ENCODE data around the gene TRIM69. TPM values are rescaled to one million over a fixed set of nuclear protein-coding genes. Genes with fewer than 3 reads are reported as not detected.
A peak's percentile ranks its signal among the peaks of the same experiment; 100 is the strongest.
"Not testable (repeated sequence)": the region's sequence is repeated elsewhere in the genome, so short reads cannot be mapped to it uniquely, and the experiment has no call there.

The TRIM69 gene
- total RNA-seq, 1 donor from 2014 or later, result 24.9 TPM

GRCh38 chr15:44779761-44780160, 43.4 kb downstream of the TRIM69 start:
- Mint-ChIP-seq H3K27me3 (no peaks in the 10 kb centered on the region), H3K9me3 (no peaks in the 10 kb centered on the region), H3K36me3 (no peaks in the 10 kb centered on the region), H3K4me3 (no peak overlapping the region), H3K27ac (no peak overlapping the region), H3K4me1 (ENCODE audit: unreplicated experiment) (peaks cover 19% of the 10 kb centered on the region)
- DNase-seq (ENCODE audit: extremely low spot score, unreplicated experiment), result no peak
- TF ChIP-seq, protein P1, sequence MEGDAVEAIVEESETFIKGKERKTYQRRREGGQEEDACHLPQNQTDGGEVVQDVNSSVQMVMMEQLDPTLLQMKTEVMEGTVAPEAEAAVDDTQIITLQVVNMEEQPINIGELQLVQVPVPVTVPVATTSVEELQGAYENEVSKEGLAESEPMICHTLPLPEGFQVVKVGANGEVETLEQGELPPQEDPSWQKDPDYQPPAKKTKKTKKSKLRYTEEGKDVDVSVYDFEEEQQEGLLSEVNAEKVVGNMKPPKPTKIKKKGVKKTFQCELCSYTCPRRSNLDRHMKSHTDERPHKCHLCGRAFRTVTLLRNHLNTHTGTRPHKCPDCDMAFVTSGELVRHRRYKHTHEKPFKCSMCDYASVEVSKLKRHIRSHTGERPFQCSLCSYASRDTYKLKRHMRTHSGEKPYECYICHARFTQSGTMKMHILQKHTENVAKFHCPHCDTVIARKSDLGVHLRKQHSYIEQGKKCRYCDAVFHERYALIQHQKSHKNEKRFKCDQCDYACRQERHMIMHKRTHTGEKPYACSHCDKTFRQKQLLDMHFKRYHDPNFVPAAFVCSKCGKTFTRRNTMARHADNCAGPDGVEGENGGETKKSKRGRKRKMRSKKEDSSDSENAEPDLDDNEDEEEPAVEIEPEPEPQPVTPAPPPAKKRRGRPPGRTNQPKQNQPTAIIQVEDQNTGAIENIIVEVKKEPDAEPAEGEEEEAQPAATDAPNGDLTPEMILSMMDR (conservative IDR thresholded peaks at IDR 0.05), result no peak

DNA sequence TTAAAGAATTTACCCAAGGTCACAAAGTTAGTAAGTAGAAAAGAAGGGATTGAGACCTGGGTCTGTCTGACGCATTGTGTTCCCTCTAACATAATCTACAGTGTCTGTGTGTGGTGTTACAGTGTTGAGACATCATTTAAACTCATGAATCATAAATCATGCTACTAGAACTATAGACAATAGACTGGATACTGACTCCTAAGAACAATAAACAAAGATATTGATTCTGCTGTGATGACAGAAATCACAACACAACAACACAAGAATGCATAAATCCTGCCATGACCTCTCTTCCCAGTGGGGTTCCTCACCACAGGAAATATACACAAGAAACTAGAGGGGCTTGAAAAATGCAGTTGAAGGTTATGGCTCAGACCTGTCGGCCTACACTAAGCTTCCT, 44.3 kb downstream of the TRIM69 start:
- Mint-ChIP-seq H3K36me3 (no peaks in the 10 kb centered on the region), H3K27me3 (no peaks in the 10 kb centered on the region), H3K4me1 (ENCODE audit: unreplicated experiment) (peaks cover 19% of the 10 kb centered on the region), H3K9me3 (no peaks in the 10 kb centered on the region), H3K4me3 (no peak overlapping the region), H3K27ac (no peak overlapping the region)
- DNase-seq (ENCODE audit: extremely low spot score, unreplicated experiment), result no peak
- TF ChIP-seq, protein P1 (conservative IDR thresholded peaks at IDR 0.05), result no peak

DNA sequence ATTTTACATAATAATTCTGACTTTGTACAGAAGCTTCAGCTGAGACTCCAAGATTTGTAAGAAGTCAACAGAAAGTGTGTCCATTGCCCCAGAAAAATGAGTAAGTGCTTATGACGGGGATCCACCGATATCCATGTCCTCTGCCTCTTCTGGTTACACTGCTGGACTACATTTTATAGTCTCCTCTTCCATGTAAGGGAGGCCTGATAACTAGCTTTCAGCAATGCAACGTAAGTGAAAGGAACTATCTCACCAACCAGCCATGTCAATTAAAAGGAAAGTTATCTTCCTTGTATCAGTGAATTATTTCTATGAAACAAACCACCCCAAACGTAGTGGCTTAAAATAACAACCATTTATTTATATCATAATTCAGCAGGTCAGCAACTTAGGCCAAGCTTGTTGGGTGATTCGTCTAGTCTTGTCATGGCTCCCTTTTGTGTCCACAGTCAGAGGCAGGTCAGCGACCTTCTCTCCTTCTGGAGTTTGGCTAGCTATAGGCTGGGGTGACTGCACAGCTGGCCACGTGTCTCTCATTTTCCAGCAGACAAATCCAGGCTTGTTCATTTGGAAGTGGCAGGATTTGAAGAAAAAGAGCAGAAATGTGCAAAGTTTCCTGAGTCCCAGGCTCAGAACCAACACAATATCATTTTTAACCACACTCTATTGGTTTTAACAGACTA, 44.9 kb downstream of the TRIM69 start:
- no peaks in the 10 kb centered on the region for H3K36me3 Mint-ChIP-seq
- H3K27ac Mint-ChIP-seq, result no peak overlapping the region
- H3K4me1 Mint-ChIP-seq (ENCODE audit: unreplicated experiment), result peaks cover 14% of the 10 kb centered on the region
- DNase-seq (ENCODE audit: extremely low spot score, unreplicated experiment), result no peak
- H3K4me3 Mint-ChIP-seq, result no peak overlapping the region
- no peaks in the 10 kb centered on the region for H3K9me3 Mint-ChIP-seq
- TF ChIP-seq, protein P1 (conservative IDR thresholded peaks at IDR 0.05), result no peak
- no peaks in the 10 kb centered on the region for H3K27me3 Mint-ChIP-seq

DNA sequence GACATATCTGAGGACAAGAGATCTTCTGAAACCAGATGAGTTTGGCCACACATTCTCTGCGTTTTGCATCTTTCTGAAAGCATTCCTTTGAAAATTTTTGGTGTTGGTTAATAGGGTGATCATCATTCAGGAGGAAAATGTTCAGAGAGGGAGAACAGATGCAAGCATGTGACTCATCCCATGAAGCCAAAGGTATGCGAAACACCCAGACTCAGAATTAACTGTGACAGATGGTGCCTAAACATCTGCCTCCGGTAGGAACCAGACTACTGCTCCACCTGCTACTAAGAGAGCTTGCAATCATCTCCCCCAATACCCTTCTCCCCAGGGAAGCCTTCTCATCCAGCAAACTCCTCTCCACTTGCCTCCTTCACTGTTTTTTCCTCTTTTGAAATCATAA, 46.2 kb downstream of the TRIM69 start:
- DNase-seq (ENCODE audit: extremely low spot score, unreplicated experiment), result no peak
- peaks cover 8% of the 10 kb centered on the region for H3K27me3 Mint-ChIP-seq
- peak overlapping the region; percentile 20 for H3K4me3 Mint-ChIP-seq

GRCh38 chr15:44784918-44785274, 48.6 kb downstream of the TRIM69 start:
- peak overlapping the region; percentile 94 for H3K27ac Mint-ChIP-seq
- not testable (repeated sequence) for H3K36me3 Mint-ChIP-seq; DNase-seq (ENCODE audit: extremely low spot score, unreplicated experiment); H3K9me3 Mint-ChIP-seq
- TF ChIP-seq, protein P1 (conservative IDR thresholded peaks at IDR 0.05), result peak; percentile 25
- peaks cover 14% of the 10 kb centered on the region for H3K4me1 Mint-ChIP-seq (ENCODE audit: unreplicated experiment)
- peaks cover 15% of the 10 kb centered on the region for H3K27me3 Mint-ChIP-seq
- H3K4me3 Mint-ChIP-seq, result peak overlapping the region; percentile 93

More for the DNA sequence above, 46.2 kb downstream of the TRIM69 start:
- H3K27ac Mint-ChIP-seq, result no peak overlapping the region
- H3K4me1 Mint-ChIP-seq (ENCODE audit: unreplicated experiment), result peaks cover 14% of the 10 kb centered on the region
- H3K36me3 Mint-ChIP-seq, result no peaks in the 10 kb centered on the region
- no peaks in the 10 kb centered on the region for H3K9me3 Mint-ChIP-seq
- TF ChIP-seq, protein P1 (conservative IDR thresholded peaks at IDR 0.05), result no peak
